Stimulated activated CD8-positive, alpha-beta memory T cell treated with anti-CD3 and anti-CD28 coated beads, Interleukin-4, amount 100 ng/mL, for 48 hours (primary cell): Measurements from ENCODE around the gene SUSD6.
"Not testable (repeated sequence)": the region's sequence is repeated elsewhere in the genome, so short reads cannot be mapped to it uniquely, and the experiment has no call there.

Experiments
- DNase-seq: peaks from one replicate; pipeline ENCODE4 v3.0.0-alpha.2; 2020

Gene SUSD6

GRCh38 chr14:69625299-69626131 is 14.1 kb downstream of the SUSD6 start:
- peak; percentile 84 for DNase-seq

GRCh38 chr14:69626132-69626500 is 14.7 kb downstream of the SUSD6 start:
- DNase-seq, result no peak

- no peak for DNase-seq
These were observed 18.1 kb downstream of the SUSD6 start for GRCh38 chr14:69629225-69630127.

- DNase-seq, result no peak
These were observed 19.0 kb downstream of the SUSD6 start for GRCh38 chr14:69630360-69630759.

GRCh38 chr14:69631509-69631908 is 20.1 kb downstream of the SUSD6 start:
- no peak for DNase-seq

GRCh38 chr14:69632164-69632563 is 20.8 kb downstream of the SUSD6 start:
- DNase-seq, result no peak

GRCh38 chr14:69632593-69633151 is 21.3 kb downstream of the SUSD6 start:
- no peak for DNase-seq

GRCh38 chr14:69633238-69633637 is 21.8 kb downstream of the SUSD6 start:
- no peak for DNase-seq

GRCh38 chr14:69635981-69636639 is 24.7 kb downstream of the SUSD6 start:
- DNase-seq, result peak; percentile 69

GRCh38 chr14:69636718-69637480 is 25.5 kb downstream of the SUSD6 start:
- DNase-seq, result no peak

GRCh38 chr14:69637503-69638031 is 26.2 kb downstream of the SUSD6 start:
- DNase-seq, result no peak

- no peak for DNase-seq
These were observed 29.5 kb downstream of the SUSD6 start for GRCh38 chr14:69640931-69641330.

GRCh38 chr14:69642212-69642793 is 30.9 kb downstream of the SUSD6 start:
- not testable (repeated sequence) for DNase-seq

- peak; percentile 75 for DNase-seq
These were observed 32.2 kb downstream of the SUSD6 start for GRCh38 chr14:69643430-69644200.

- DNase-seq, result no peak
These were observed 33.4 kb downstream of the SUSD6 start for GRCh38 chr14:69644814-69645213.

GRCh38 chr14:69647213-69647612 is 35.8 kb downstream of the SUSD6 start:
- no peak for DNase-seq

- not testable (repeated sequence) for DNase-seq
These were observed 36.2 kb downstream of the SUSD6 start for GRCh38 chr14:69647642-69648041.

- no peak for DNase-seq
These were observed 37.4 kb downstream of the SUSD6 start for GRCh38 chr14:69648480-69649451.

- no peak for DNase-seq
These were observed 39.6 kb downstream of the SUSD6 start for GRCh38 chr14:69650948-69651369.
